OCI-LY3 (cell line): Measurements from ENCODE around the gene GFRA1.

Experiments
- EZH2phosphoT487 ChIP-seq: fragments of 200-600 bp; shearing (Covaris generic); IDR thresholded peaks from 2 replicates; pipeline ENCODE4 v1.6.1; 2018; ENCODE audit warnings: antibody characterized with exemption, mixed run types, low read depth
- TF ChIP-seq, protein P1 (sequence below): fragments of 200-600, 300-600 bp; sonication (generic); IDR thresholded peaks from 2 replicates; pipeline ENCODE4 v1.5.1; 2014; ENCODE audit warnings: antibody characterized with exemption, low read length, low read depth

DNA sequence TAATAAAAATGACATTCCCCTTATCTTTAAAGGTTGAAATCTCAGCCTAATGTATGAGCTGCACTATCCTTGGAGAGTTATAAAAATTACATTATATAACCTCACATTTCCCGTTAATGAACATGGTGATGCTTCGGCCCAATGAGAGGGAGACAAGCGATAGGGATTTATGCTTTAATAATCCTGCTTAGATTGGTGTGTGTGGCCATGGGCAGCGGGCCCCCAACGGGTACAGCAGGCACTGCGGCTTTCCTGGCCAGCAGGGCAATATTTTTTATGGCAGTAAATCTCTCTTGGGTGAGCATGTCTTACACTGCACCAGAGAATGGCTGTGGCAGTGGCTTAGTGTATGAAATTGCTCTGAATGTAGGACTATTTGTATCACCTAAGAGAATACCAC, 246.3 kb downstream of the GFRA1 start:
- TF ChIP-seq, protein P1, sequence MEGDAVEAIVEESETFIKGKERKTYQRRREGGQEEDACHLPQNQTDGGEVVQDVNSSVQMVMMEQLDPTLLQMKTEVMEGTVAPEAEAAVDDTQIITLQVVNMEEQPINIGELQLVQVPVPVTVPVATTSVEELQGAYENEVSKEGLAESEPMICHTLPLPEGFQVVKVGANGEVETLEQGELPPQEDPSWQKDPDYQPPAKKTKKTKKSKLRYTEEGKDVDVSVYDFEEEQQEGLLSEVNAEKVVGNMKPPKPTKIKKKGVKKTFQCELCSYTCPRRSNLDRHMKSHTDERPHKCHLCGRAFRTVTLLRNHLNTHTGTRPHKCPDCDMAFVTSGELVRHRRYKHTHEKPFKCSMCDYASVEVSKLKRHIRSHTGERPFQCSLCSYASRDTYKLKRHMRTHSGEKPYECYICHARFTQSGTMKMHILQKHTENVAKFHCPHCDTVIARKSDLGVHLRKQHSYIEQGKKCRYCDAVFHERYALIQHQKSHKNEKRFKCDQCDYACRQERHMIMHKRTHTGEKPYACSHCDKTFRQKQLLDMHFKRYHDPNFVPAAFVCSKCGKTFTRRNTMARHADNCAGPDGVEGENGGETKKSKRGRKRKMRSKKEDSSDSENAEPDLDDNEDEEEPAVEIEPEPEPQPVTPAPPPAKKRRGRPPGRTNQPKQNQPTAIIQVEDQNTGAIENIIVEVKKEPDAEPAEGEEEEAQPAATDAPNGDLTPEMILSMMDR, result no peak
- no peak for TF ChIP-seq EZH2phosphoT487
